ENCODE data around the gene OMD. TPM values are rescaled to one million over a fixed set of nuclear protein-coding genes. Genes with fewer than 3 reads are reported as not detected.

Gene OMD
- total and polyA plus RNA-seq, 2 of the 8 experiments (the other 6 are each of a cell fraction or from before 2014, with no cell fraction given), result not detected

DNA sequence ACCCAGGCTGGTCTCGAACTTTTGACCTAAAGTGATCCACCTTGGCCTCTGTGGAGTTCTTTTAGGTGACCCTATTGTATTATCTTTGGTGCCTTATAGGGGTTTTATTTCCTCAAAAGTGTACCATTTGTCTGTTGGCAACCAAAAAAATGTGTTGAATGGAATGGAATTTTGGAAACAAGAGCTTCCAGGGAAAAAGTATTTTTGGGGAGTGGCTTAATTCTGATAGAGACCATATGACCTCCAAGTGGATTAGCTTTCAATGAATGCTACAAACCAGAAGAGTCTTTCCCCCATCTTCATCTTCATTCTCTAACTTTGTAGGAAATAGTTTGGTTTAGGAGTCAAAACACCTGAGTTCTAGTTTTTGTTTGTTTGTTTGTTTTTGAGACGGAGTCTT, 16.5 kb downstream of the OMD start:
- H3K36me3 ChIP-seq (ENCODE audit: control insufficient read depth in 2 of 4, insufficient read depth in 4 of 4, low read length in 3 of 4), result no peaks in the 10 kb centered on the region
- H3K23ac ChIP-seq (ENCODE audit: insufficient read length), result no peak overlapping the region
- H2BK12ac ChIP-seq (ENCODE audit: low read depth, low read length), result no peak overlapping the region
- H2AFZ ChIP-seq (ENCODE audit: low read length), result no peak overlapping the region
- 88% methylated on average over 2 of the region's 2 CpGs; no CpG with 5 or more reads in 1 of the 2 experiments for WGBS, 2 experiments (ENCODE audit: extremely low coverage in 1 of 2, insufficient coverage in 1 of 2, insufficient read length in 1 of 2, insufficient replicate concordance in 2 of 2, low coverage in 1 of 2, low lambda C conversion rate in 2 of 2, missing lambda C conversion rate in 1 of 2)
- no peaks in the 10 kb centered on the region for H3K27me3 ChIP-seq (replicated peaks in 1 of 4; ENCODE audit: control insufficient read depth in 3 of 4, extremely low read depth in 1 of 4, insufficient read depth in 3 of 4, low read length in 3 of 4)
- H2BK5ac ChIP-seq (ENCODE audit: low read depth, low read length), result no peak overlapping the region
- no peak overlapping the region for H3K14ac ChIP-seq (ENCODE audit: insufficient read length)
- H3K4me1 ChIP-seq (replicated peaks in 1 of 4; ENCODE audit: control insufficient read depth in 3 of 4, insufficient read depth in 4 of 4, low read length in 3 of 4), result no peaks in the 10 kb centered on the region; a peak in 1 of 7 replicates
- no peak overlapping the region for H2BK15ac ChIP-seq (ENCODE audit: low read length)
- no peak overlapping the region for H2BK120ac ChIP-seq (replicated peaks; ENCODE audit: low read depth, low read length)
- H4K20me1 ChIP-seq (replicated peaks in 1 of 2; ENCODE audit: control insufficient read depth in 1 of 2, insufficient read depth in 2 of 2, low read length in 2 of 2), result no peaks in the 10 kb centered on the region
- DNase-seq (ENCODE audit: low read depth in 1 of 2, low spot score in 2 of 2), result no peak
- FAIRE-seq, result no peak
- no peak overlapping the region for H3K4me2 ChIP-seq (ENCODE audit: insufficient read depth in 1 of 2, low read depth in 2 of 2, low read length in 2 of 2)
- H3K79me2 ChIP-seq (ENCODE audit: control insufficient read depth in 1 of 2, insufficient read depth in 2 of 2, low read length in 2 of 2), result 0 out of 4 replicates have a peak, but pooled peaks cover 0 to 4% of the 10 kb centered on the region in 2 experiments
- CTCF ChIA-PET (ENCODE audit: partially characterized antibody), result interaction anchor here (0.7 to 1.7 kb wide), 2 partner anchors 94 to 596 kb away, joined by 3 read pairs; no protein-coding TSS in a partner anchor
- no peak overlapping the region for H3K27ac ChIP-seq (ENCODE audit: low read depth, low read length)
- no peak overlapping the region for H4K8ac ChIP-seq (ENCODE audit: extremely low read depth, insufficient read depth, low read length)
- H3K23me2 ChIP-seq (ENCODE audit: low read depth, low read length), result no peaks in the 10 kb centered on the region
- no peak overlapping the region for H4K5ac ChIP-seq (ENCODE audit: insufficient read length, low read depth, low read length)
- no peaks in the 10 kb centered on the region for H3K79me1 ChIP-seq (ENCODE audit: low read depth, low read length)
- H2BK20ac ChIP-seq (ENCODE audit: low read length), result no peak overlapping the region
- H3K4me3 ChIP-seq (ENCODE audit: extremely low read depth in 1 of 4, insufficient read depth in 2 of 4, low read depth in 3 of 4, low read length in 4 of 4), result no peak overlapping the region
- H3K9me3 ChIP-seq (ENCODE audit: insufficient read depth in 2 of 2, low read depth in 1 of 2, low read length in 1 of 2), result no peaks in the 10 kb centered on the region
- no peak overlapping the region for H3K56ac ChIP-seq (replicated peaks; ENCODE audit: insufficient read length, low read depth, low read length)
- H3K9ac ChIP-seq (replicated peaks in 1 of 4; ENCODE audit: extremely low read depth in 1 of 4, low read depth in 3 of 4, low read length in 3 of 4), result no peak overlapping the region
- H3K4ac ChIP-seq (replicated peaks; ENCODE audit: insufficient read length, low read depth, low read length), result no peak overlapping the region
- H2AK5ac ChIP-seq (ENCODE audit: low read depth, low read length), result no peak overlapping the region
- H4K91ac ChIP-seq (replicated peaks; ENCODE audit: insufficient read length, low read length), result no peak overlapping the region
- H3K18ac ChIP-seq (ENCODE audit: extremely low read depth, low read length), result no peak overlapping the region
- POLR2A ChIA-PET (ENCODE audit: partially characterized antibody), result no interaction called here
- no peak for TF ChIP-seq HDAC6 (IDR thresholded peaks at IDR 0.05; ENCODE audit: low read depth, low read length)
- TF ChIP-seq SIX5 (IDR thresholded peaks at IDR 0.05; ENCODE audit: low read depth, low read length), result no peak
- no peak for TF ChIP-seq POLR2A (IDR thresholded peaks at IDR 0.05; ENCODE audit: control extremely low read depth in 1 of 2, low read depth in 2 of 2, low read length in 2 of 2)
- no peak for TF ChIP-seq RFX5 (IDR thresholded peaks at IDR 0.05; ENCODE audit: borderline replicate concordance, low read depth, low read length)
- no peak for TF ChIP-seq SIN3A (conservative IDR thresholded peaks at IDR 0.05 in 1 of 2, IDR thresholded peaks at IDR 0.05 in 1 of 2; ENCODE audit: low read depth in 1 of 2, low read length in 2 of 2)
- no peak for TF ChIP-seq RXRA (IDR thresholded peaks at IDR 0.05; ENCODE audit: insufficient read depth, low read depth, low read length)
- no peak for TF ChIP-seq HDAC2 (IDR thresholded peaks at IDR 0.05; ENCODE audit: borderline replicate concordance in 1 of 2, low read depth in 2 of 2, low read length in 2 of 2)
- no peak for TF ChIP-seq JUN (IDR thresholded peaks at IDR 0.05; ENCODE audit: low read depth, low read length)
- TF ChIP-seq POU5F1 (IDR thresholded peaks at IDR 0.05; ENCODE audit: low read depth, low read length), result no peak
- no peak for TF ChIP-seq CREB1 (IDR thresholded peaks at IDR 0.05)
- TF ChIP-seq, protein P1, sequence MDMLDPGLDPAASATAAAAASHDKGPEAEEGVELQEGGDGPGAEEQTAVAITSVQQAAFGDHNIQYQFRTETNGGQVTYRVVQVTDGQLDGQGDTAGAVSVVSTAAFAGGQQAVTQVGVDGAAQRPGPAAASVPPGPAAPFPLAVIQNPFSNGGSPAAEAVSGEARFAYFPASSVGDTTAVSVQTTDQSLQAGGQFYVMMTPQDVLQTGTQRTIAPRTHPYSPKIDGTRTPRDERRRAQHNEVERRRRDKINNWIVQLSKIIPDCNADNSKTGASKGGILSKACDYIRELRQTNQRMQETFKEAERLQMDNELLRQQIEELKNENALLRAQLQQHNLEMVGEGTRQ (IDR thresholded peaks at IDR 0.05; ENCODE audit: low read length), result no peak
- no peak for TF ChIP-seq RAD21 (IDR thresholded peaks at IDR 0.05 in 1 of 2, conservative IDR thresholded peaks at IDR 0.05 in 1 of 2; ENCODE audit: low read depth in 2 of 2, low read length in 2 of 2)

Data from H1 (cell line).